CD14-positive monocyte (primary cell): ENCODE measurements around the gene DPY30. TPM values are rescaled to one million over a fixed set of nuclear protein-coding genes. Genes with fewer than 3 reads are reported as not detected.
A peak's percentile ranks its signal among the peaks of the same experiment; 100 is the strongest.
"Not testable (repeated sequence)": the region's sequence is repeated elsewhere in the genome, so short reads cannot be mapped to it uniquely, and the experiment has no call there.

Experiments
- DNase-seq, 3 donors: peaks; one replicate each; pipeline ENCODE4 v3.0.0-alpha.2; 2011 to 2022
- H2AFZ ChIP-seq: 2 replicates; pipeline ENCODE4 v1.6.0; 2012; ENCODE audit warnings: mild to moderate bottlenecking, low read depth, low read length, inconsistent platforms; ENCODE audit not compliant: insufficient read depth, poor library complexity, severe bottlenecking
- H3K27ac ChIP-seq, 2 donors: 1 replicate in 1 of 2; 2 replicates in 1 of 2; pipeline ENCODE4 v1.5.1; 2012 to 2013; ENCODE audit warnings: low read length in 2 of 2, control low read depth in 1 of 2, inconsistent platforms in 1 of 2, low read depth in 1 of 2, mild to moderate bottlenecking in 1 of 2
- H3K27me3 ChIP-seq, 2 donors: one replicate each; pipeline versions ENCODE4 v1.6.0 to v1.6.1; 2011 to 2013; ENCODE audit warnings: low read length in 2 of 2; ENCODE audit not compliant: control insufficient read depth in 2 of 2, insufficient read depth in 2 of 2
- H3K36me3 ChIP-seq, 2 donors: replicated peaks in 1 of 2; 1 replicate in 1 of 2; 2 replicates in 1 of 2; pipeline versions ENCODE4 v1.5.1 to v1.6.1; 2012 to 2013; ENCODE audit warnings: low read length in 2 of 2, control low read depth in 1 of 2, inconsistent platforms in 1 of 2, mild to moderate bottlenecking in 1 of 2; ENCODE audit not compliant: insufficient read depth in 2 of 2, control insufficient read depth in 1 of 2
- H3K4me1 ChIP-seq, 2 donors: 1 replicate in 1 of 2; 2 replicates in 1 of 2; pipeline versions ENCODE4 v1.5.1 to v1.6.1; 2012 to 2013; ENCODE audit warnings: low read length in 2 of 2, control low read depth in 1 of 2, inconsistent platforms in 1 of 2, mild to moderate bottlenecking in 1 of 2, moderate library complexity in 1 of 2; ENCODE audit not compliant: insufficient read depth in 2 of 2, control insufficient read depth in 1 of 2
- H3K4me2 ChIP-seq: replicated peaks from 2 replicates; pipeline ENCODE3; 2012; ENCODE audit warnings: low read length, moderate library complexity, mild to moderate bottlenecking; ENCODE audit not compliant: poor library complexity, severe bottlenecking; ENCODE audit errors: extremely low read depth
- H3K4me3 ChIP-seq, 3 experiments: fragments of 200-600 bp in 1 of 3; sonication (generic) in 1 of 3; replicated peaks in 1 of 3; 1 replicate in 2 of 3; 2 replicates in 1 of 3; pipeline ENCODE4 v1.5.1; 2011 to 2013; ENCODE audit warnings: low read length in 3 of 3, mild to moderate bottlenecking in 3 of 3, control low read depth in 2 of 3, low read depth in 2 of 3, inconsistent platforms in 1 of 3, moderate library complexity in 1 of 3
- H3K79me2 ChIP-seq: 2 replicates; pipeline ENCODE4 v1.6.0; 2012; ENCODE audit warnings: mild to moderate bottlenecking, control low read depth, inconsistent platforms, low read length, moderate library complexity; ENCODE audit not compliant: insufficient read depth
- H3K9ac ChIP-seq: 2 replicates; pipeline ENCODE4 v1.6.0; 2017; ENCODE audit warnings: low read length, mild to moderate bottlenecking; ENCODE audit not compliant: insufficient read depth, poor library complexity, severe bottlenecking
- H3K9me3 ChIP-seq, 2 donors: replicated peaks in 1 of 2; 1 replicate in 1 of 2; 2 replicates in 1 of 2; pipeline versions ENCODE4 v1.5.1 to v1.6.1; 2012 to 2013; ENCODE audit warnings: low read length in 2 of 2, control low read depth in 1 of 2; ENCODE audit not compliant: control insufficient read depth in 1 of 2, insufficient read depth in 1 of 2
- H4K20me1 ChIP-seq: 2 replicates; pipeline ENCODE4 v1.6.0; 2012; ENCODE audit warnings: mild to moderate bottlenecking, low read length, control low read depth, moderate library complexity; ENCODE audit not compliant: insufficient read depth
- H3K27ac Mint-ChIP-seq, 7 donors: one replicate each; pipeline ENCODE4 v1.8.0; 2020; ENCODE audit warnings: mild to moderate bottlenecking in 7 of 7, mixed read lengths in 7 of 7, moderate library complexity in 6 of 7, inconsistent platforms in 2 of 7
- H3K27me3 Mint-ChIP-seq, 3 donors: one replicate each; pipeline ENCODE4 v1.8.0; 2021 to 2022; ENCODE audit warnings: low read depth in 3 of 3, mild to moderate bottlenecking in 3 of 3, mixed read lengths in 3 of 3, moderate library complexity in 3 of 3, inconsistent platforms in 1 of 3
- H3K36me3 Mint-ChIP-seq, 2 donors: one replicate each; pipeline ENCODE4 v1.8.0; 2020; ENCODE audit warnings: mixed read lengths in 2 of 2, inconsistent platforms in 1 of 2, mild to moderate bottlenecking in 1 of 2
- H3K4me1 Mint-ChIP-seq: one replicate; pipeline ENCODE4 v1.8.0; 2020; ENCODE audit warnings: mild to moderate bottlenecking, mixed read lengths
- H3K4me3 Mint-ChIP-seq, 2 donors: one replicate each; pipeline ENCODE4 v1.8.0; 2020; ENCODE audit warnings: mild to moderate bottlenecking in 2 of 2, mixed read lengths in 2 of 2, moderate library complexity in 1 of 2
- H3K9me3 Mint-ChIP-seq, 7 donors: one replicate each; pipeline ENCODE4 v1.8.0; 2020 to 2022; ENCODE audit warnings: mixed read lengths in 7 of 7, mild to moderate bottlenecking in 6 of 7, moderate library complexity in 6 of 7, inconsistent platforms in 2 of 7
- CTCF ChIP-seq: fragments of 200-600 bp; IDR thresholded peaks from one replicate; pipeline ENCODE4 v1.8.0; 2022; ENCODE audit warnings: antibody characterized with exemption, mild to moderate bottlenecking
- WGBS: methylation state at CpG from one replicate; pipeline ENCODE4 v1.1.5; 2013; ENCODE audit warnings: missing lambda C conversion rate; ENCODE audit not compliant: insufficient coverage; 5-methylcytosine and 5-hydroxymethylcytosine counted together
- intact Hi-C, 2 donors: fragments of 100-400 bp; cut with micrococcal nuclease; formaldehyde crosslinking; loops; one replicate each; pipeline versions ENCODE4 v1.15.0 to v1.15.1; 2023
- polyA plus RNA-seq, 3 donors: library from polyadenylated mRNA; depleted of rRNA in 1 of 3; unstranded in 2 of 3; stranded (reverse) in 1 of 3; fragments of 300-500 nt in 2 of 3; fragments of >200 nt in 1 of 3; fragmentation: Illumina TruSeq in 2 of 3; gene quantifications; 1 replicate in 2 of 3; 2 replicates in 1 of 3; pipeline ENCODE4 v1.2.3, GENCODE V29; 2012 to 2021

DPY30 gene
- polyA plus RNA-seq, 3 donors, result 53.7 to 137 (median 122) TPM

- H3K27ac Mint-ChIP-seq, H3K4me3 ChIP-seq, DNase-seq, H3K27me3 Mint-ChIP-seq, H3K4me3 Mint-ChIP-seq, H3K27ac ChIP-seq, H3K4me2 ChIP-seq, H3K27me3 ChIP-seq, H4K20me1 ChIP-seq, H2AFZ ChIP-seq, H3K9me3 ChIP-seq, H3K79me2 ChIP-seq, intact Hi-C loops, H3K4me1 Mint-ChIP-seq, H3K4me1 ChIP-seq, H3K9me3 Mint-ChIP-seq, H3K9ac ChIP-seq: not testable (repeated sequence)
- 100% methylated on average over 4 of the region's 9 CpGs for WGBS
- H3K36me3 Mint-ChIP-seq, result peaks cover 31 to 39% of the 10 kb centered on the region in 2 donors
- H3K36me3 ChIP-seq, result peaks cover 28 to 49% of the 10 kb centered on the region in 2 donors
Observed at GRCh38 chr2:32018789-32019482, 20.7 kb downstream of the DPY30 start.

- no CpG with 5 or more reads among the region's 1 CpG for WGBS
- no peak for DNase-seq
- Mint-ChIP-seq H3K27me3 (peaks cover 0 to 2% (median 0%) of the 10 kb centered on the region in 3 donors), H3K9me3 (no peaks in the 10 kb centered on the region), H3K27ac (peak overlapping the region in 4 of 7 donors; percentile 78 to 96 (median 92)), H3K4me3 (no peak overlapping the region), H3K4me1 (peaks cover 30% of the 10 kb centered on the region), H3K36me3 (peaks cover 13% of the 10 kb centered on the region in 2 donors)
- no peak overlapping the region for H2AFZ ChIP-seq
- H4K20me1 ChIP-seq, result peaks cover 17% of the 10 kb centered on the region
- peaks cover 28 to 30% of the 10 kb centered on the region in 2 donors for H3K4me1 ChIP-seq
- no peaks in the 10 kb centered on the region for H3K9me3 ChIP-seq
- no peaks in the 10 kb centered on the region for H3K27me3 ChIP-seq
- H3K4me3 ChIP-seq, result no peak overlapping the region
- H3K4me2 ChIP-seq, result no peak overlapping the region
- H3K9ac ChIP-seq, result no peak overlapping the region
- peak overlapping the region; percentile 83 to 97 for H3K27ac ChIP-seq
- H3K79me2 ChIP-seq, result peaks cover 24% of the 10 kb centered on the region
- intact Hi-C loops, result loop anchor here in 1 of 2 donors (5.0 kb wide), 1 partner anchor 1584 kb away; the partner anchor contains the start of gene FAM98A
- peaks cover 3 to 12% of the 10 kb centered on the region in 2 donors for H3K36me3 ChIP-seq
- TF ChIP-seq CTCF, result no peak
Observed at GRCh38 chr2:32012872-32013271, 26.7 kb downstream of the DPY30 start.
